Mammary epithelial cell (primary cell): ENCODE measurements around the gene FYN.

ENCODE experiments used
- EZH2 ChIP-seq: IDR thresholded peaks from 2 replicates; pipeline ENCODE4 v1.6.1; 2012; ENCODE audit warnings: low read length, inconsistent platforms, borderline replicate concordance
- TF ChIP-seq, protein P1 (sequence below), 2 donors: IDR thresholded peaks in 1 of 2; conservative IDR thresholded peaks in 1 of 2; 2 replicates each; pipeline ENCODE4 v1.5.1; 2011 to 2012; ENCODE audit warnings: inconsistent platforms in 2 of 2, low read length in 2 of 2, mild to moderate bottlenecking in 2 of 2, control low read depth in 1 of 2, low read depth in 1 of 2; ENCODE audit not compliant: insufficient read depth in 1 of 2; ENCODE audit errors: extremely low read depth in 1 of 2

DNA sequence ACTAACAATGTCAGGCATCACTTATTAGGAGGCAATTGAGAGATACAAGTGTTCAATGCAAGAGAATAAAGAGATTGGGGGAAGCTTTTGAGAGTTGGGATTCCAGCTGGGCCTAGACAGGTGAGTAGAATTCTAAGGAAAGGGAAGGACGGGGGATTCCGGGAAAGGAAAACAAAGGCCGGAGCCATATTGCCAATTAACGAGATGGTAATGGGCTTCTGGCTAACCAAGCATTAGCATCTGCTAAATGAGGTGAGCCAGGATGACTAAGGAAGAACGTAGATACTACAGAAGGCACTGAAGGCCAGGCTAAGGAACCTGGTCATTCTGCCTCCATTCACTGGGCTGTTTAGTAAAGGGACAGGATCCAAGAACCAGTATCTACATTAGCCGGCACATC, 10.5 kb downstream of the FYN start:
- TF ChIP-seq, protein P1, sequence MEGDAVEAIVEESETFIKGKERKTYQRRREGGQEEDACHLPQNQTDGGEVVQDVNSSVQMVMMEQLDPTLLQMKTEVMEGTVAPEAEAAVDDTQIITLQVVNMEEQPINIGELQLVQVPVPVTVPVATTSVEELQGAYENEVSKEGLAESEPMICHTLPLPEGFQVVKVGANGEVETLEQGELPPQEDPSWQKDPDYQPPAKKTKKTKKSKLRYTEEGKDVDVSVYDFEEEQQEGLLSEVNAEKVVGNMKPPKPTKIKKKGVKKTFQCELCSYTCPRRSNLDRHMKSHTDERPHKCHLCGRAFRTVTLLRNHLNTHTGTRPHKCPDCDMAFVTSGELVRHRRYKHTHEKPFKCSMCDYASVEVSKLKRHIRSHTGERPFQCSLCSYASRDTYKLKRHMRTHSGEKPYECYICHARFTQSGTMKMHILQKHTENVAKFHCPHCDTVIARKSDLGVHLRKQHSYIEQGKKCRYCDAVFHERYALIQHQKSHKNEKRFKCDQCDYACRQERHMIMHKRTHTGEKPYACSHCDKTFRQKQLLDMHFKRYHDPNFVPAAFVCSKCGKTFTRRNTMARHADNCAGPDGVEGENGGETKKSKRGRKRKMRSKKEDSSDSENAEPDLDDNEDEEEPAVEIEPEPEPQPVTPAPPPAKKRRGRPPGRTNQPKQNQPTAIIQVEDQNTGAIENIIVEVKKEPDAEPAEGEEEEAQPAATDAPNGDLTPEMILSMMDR (conservative IDR thresholded peaks at IDR 0.05 in 1 of 2, IDR thresholded peaks at IDR 0.05 in 1 of 2; ENCODE audit: extremely low read depth in 1 of 2, insufficient read depth in 1 of 2, low read depth in 1 of 2, low read length in 2 of 2) = no peak
- TF ChIP-seq EZH2 = no peak
